Mesenchymal stem cell (in vitro differentiated cells and primary cell): ENCODE data around the gene CEP44.
"Not testable (repeated sequence)": the region's sequence is repeated elsewhere in the genome, so short reads cannot be mapped to it uniquely, and the experiment has no call there.

ENCODE experiments used
- DNase-seq: peaks from one replicate; pipeline ENCODE4 v3.0.0-alpha.2; 2013
- H2AFZ ChIP-seq: one replicate; pipeline ENCODE4 v1.6.1; 2013; ENCODE audit warnings: low read depth, mild to moderate bottlenecking, control low read depth, inconsistent platforms, low read length, moderate library complexity
- H2AK5ac ChIP-seq: 2 replicates; pipeline ENCODE4 v1.6.1; 2013; ENCODE audit warnings: low read length, moderate library complexity, mild to moderate bottlenecking, inconsistent platforms; ENCODE audit not compliant: severe bottlenecking
- H2BK120ac ChIP-seq: one replicate; pipeline ENCODE4 v1.6.1; 2013; ENCODE audit warnings: low read depth, mild to moderate bottlenecking, inconsistent platforms, low read length, moderate library complexity
- H2BK12ac ChIP-seq, 2 experiments: one replicate each; pipeline ENCODE4 v1.6.1; 2013; ENCODE audit warnings: inconsistent platforms in 2 of 2, low read length in 2 of 2, mild to moderate bottlenecking in 2 of 2, moderate library complexity in 2 of 2, control low read depth in 1 of 2
- H2BK15ac ChIP-seq: one replicate; pipeline ENCODE4 v1.6.1; 2013; ENCODE audit warnings: mild to moderate bottlenecking, low read depth, inconsistent platforms; ENCODE audit not compliant: poor library complexity, severe bottlenecking
- H2BK5ac ChIP-seq: 2 replicates; pipeline ENCODE4 v1.6.1; 2013; ENCODE audit warnings: low read depth, mild to moderate bottlenecking, low read length, control low read depth, inconsistent platforms; ENCODE audit not compliant: poor library complexity, severe bottlenecking
- H3K14ac ChIP-seq, 2 experiments: one replicate each; pipeline ENCODE4 v1.6.1; 2013; ENCODE audit warnings: inconsistent platforms in 2 of 2, low read length in 2 of 2, control low read depth in 1 of 2, mild to moderate bottlenecking in 1 of 2, moderate library complexity in 1 of 2
- H3K18ac ChIP-seq, 2 experiments: one replicate each; pipeline ENCODE4 v1.6.1; 2013; ENCODE audit warnings: inconsistent platforms in 2 of 2, low read length in 2 of 2, control low read depth in 1 of 2, low read depth in 1 of 2, mild to moderate bottlenecking in 1 of 2
- H3K23ac ChIP-seq, 2 experiments: one replicate each; pipeline ENCODE4 v1.6.1; 2013; ENCODE audit warnings: inconsistent platforms in 2 of 2, low read length in 2 of 2, mild to moderate bottlenecking in 2 of 2, moderate library complexity in 2 of 2, control low read depth in 1 of 2
- H3K27ac ChIP-seq: 2 replicates; pipeline ENCODE4 v1.5.1; 2013; ENCODE audit warnings: mild to moderate bottlenecking, moderate library complexity, low read length, control low read depth, inconsistent platforms; ENCODE audit not compliant: poor library complexity, severe bottlenecking
- H3K27me3 ChIP-seq, 2 experiments: 2 replicates each; pipeline versions ENCODE4 v1.6.1 to v1.7.0; 2013; ENCODE audit warnings: low read length in 2 of 2, mild to moderate bottlenecking in 2 of 2, moderate library complexity in 2 of 2, control low read depth in 1 of 2, inconsistent platforms in 1 of 2; ENCODE audit not compliant: control insufficient read depth in 1 of 2, insufficient read depth in 1 of 2
- H3K36me3 ChIP-seq, 2 experiments: 2 replicates each; pipeline versions ENCODE4 v1.6.1 to v1.7.0; 2013; ENCODE audit warnings: low read length in 2 of 2, control low read depth in 1 of 2, inconsistent platforms in 1 of 2, low read depth in 1 of 2, mild to moderate bottlenecking in 1 of 2; ENCODE audit not compliant: insufficient read depth in 2 of 2, control insufficient read depth in 1 of 2
- H3K4ac ChIP-seq, 2 experiments: one replicate each; pipeline ENCODE4 v1.6.1; 2013; ENCODE audit warnings: inconsistent platforms in 2 of 2, low read length in 2 of 2, mild to moderate bottlenecking in 2 of 2, moderate library complexity in 2 of 2, control low read depth in 1 of 2, low read depth in 1 of 2
- H3K4me1 ChIP-seq: 2 replicates; pipeline ENCODE4 v1.6.1; 2013; ENCODE audit warnings: low read depth, low read length, control low read depth; ENCODE audit not compliant: control insufficient read depth, insufficient read depth
- H3K4me2 ChIP-seq: 2 replicates; pipeline ENCODE4 v1.6.1; 2013; ENCODE audit warnings: low read length, mild to moderate bottlenecking, inconsistent platforms; ENCODE audit not compliant: poor library complexity, severe bottlenecking
- H3K4me3 ChIP-seq, 2 experiments: 2 replicates each; pipeline versions ENCODE4 v1.5.1 to v1.7.0; 2013; ENCODE audit warnings: low read length in 2 of 2, mild to moderate bottlenecking in 2 of 2, control low read depth in 1 of 2, low read depth in 1 of 2; ENCODE audit not compliant: insufficient read depth in 1 of 2
- H3K79me1 ChIP-seq: replicated peaks from 2 replicates; pipeline ENCODE4 v1.6.1; 2013; ENCODE audit warnings: mild to moderate bottlenecking, control low read depth, low read length, inconsistent platforms; ENCODE audit not compliant: poor library complexity, severe bottlenecking
- H3K9ac ChIP-seq: 2 replicates; pipeline ENCODE4 v1.7.0; 2013; ENCODE audit warnings: mild to moderate bottlenecking, low read length, moderate library complexity
- H3K9me3 ChIP-seq: 2 replicates; pipeline ENCODE4 v1.7.0; 2013; ENCODE audit warnings: mild to moderate bottlenecking, low read length; ENCODE audit not compliant: control insufficient read depth
- H4K8ac ChIP-seq: one replicate; pipeline ENCODE4 v1.6.1; 2013; ENCODE audit warnings: inconsistent platforms, mild to moderate bottlenecking, low read length, moderate library complexity
- H4K91ac ChIP-seq: one replicate; pipeline ENCODE4 v1.6.1; 2013; ENCODE audit warnings: mild to moderate bottlenecking, low read length, inconsistent platforms
- WGBS: methylation state at CpG from one replicate; pipeline ENCODE4 v1.1.7; 2013; ENCODE audit warnings: mixed read lengths; 5-methylcytosine and 5-hydroxymethylcytosine counted together

CEP44 gene

GRCh38 chr4:174358410-174358809 lies 74.7 kb downstream of the CEP44 start:
- Histone ChIP-seq H3K14ac (no peak overlapping the region), H2AK5ac (no peak overlapping the region), H3K18ac (no peak overlapping the region), H3K9ac (no peak overlapping the region), H3K36me3 (no peaks in the 10 kb centered on the region), H3K23ac (no peak overlapping the region), H4K91ac (no peak overlapping the region), H3K4ac (no peak overlapping the region), H2BK5ac (no peak overlapping the region), H3K4me1 (peaks cover 2% of the 10 kb centered on the region), H3K27ac (no peak overlapping the region), H2BK12ac (no peak overlapping the region), H4K8ac (peak overlapping the region; percentile 75), H3K79me1 (no peaks in the 10 kb centered on the region), H2AFZ (no peak overlapping the region), H3K4me3 (no peak overlapping the region), H3K4me2 (no peak overlapping the region), H3K27me3 (no peaks in the 10 kb centered on the region), H3K9me3 (no peaks in the 10 kb centered on the region), H2BK120ac (no peak overlapping the region), H2BK15ac (no peak overlapping the region)
- no peak for DNase-seq
- 77% methylated on average over 1 of the region's 1 CpG for WGBS

- Histone ChIP-seq H4K8ac (no peak overlapping the region), H3K4me3 (no peak overlapping the region), H3K27ac (no peak overlapping the region), H3K4ac (no peak overlapping the region), H2BK120ac (no peak overlapping the region), H4K91ac (no peak overlapping the region), H3K4me1 (peaks cover 2% of the 10 kb centered on the region), H3K9me3 (no peaks in the 10 kb centered on the region), H3K23ac (no peak overlapping the region), H2BK15ac (no peak overlapping the region), H3K18ac (no peak overlapping the region), H3K27me3 (no peaks in the 10 kb centered on the region), H2BK12ac (no peak overlapping the region), H3K14ac (no peak overlapping the region), H2BK5ac (no peak overlapping the region), H3K9ac (no peak overlapping the region), H2AFZ (no peak overlapping the region), H3K79me1 (no peaks in the 10 kb centered on the region), H3K36me3 (no peaks in the 10 kb centered on the region), H3K4me2 (no peak overlapping the region), H2AK5ac (no peak overlapping the region)
- DNase-seq: peak; percentile 69
- no CpG with 5 or more reads among the region's 1 CpG for WGBS
These were observed 75.1 kb downstream of the CEP44 start for GRCh38 chr4:174358829-174359228.

GRCh38 chr4:174362340-174362739 lies 78.6 kb downstream of the CEP44 start:
- Histone ChIP-seq H4K91ac (no peak overlapping the region), H3K14ac (no peak overlapping the region)
- 100% methylated on average over 1 of the region's 2 CpGs for WGBS

GRCh38 chr4:174363782-174364181 lies 80.1 kb downstream of the CEP44 start:
- not testable (repeated sequence) for H2BK15ac ChIP-seq, H3K4me1 ChIP-seq, H3K36me3 ChIP-seq, H3K4me3 ChIP-seq, H3K14ac ChIP-seq, H2AK5ac ChIP-seq, H4K91ac ChIP-seq, H3K27me3 ChIP-seq, H3K4me2 ChIP-seq, H2AFZ ChIP-seq, H3K9ac ChIP-seq, H3K18ac ChIP-seq, H3K4ac ChIP-seq, H3K9me3 ChIP-seq, H3K27ac ChIP-seq, H2BK5ac ChIP-seq, H2BK120ac ChIP-seq, H2BK12ac ChIP-seq, H4K8ac ChIP-seq, H3K23ac ChIP-seq, H3K79me1 ChIP-seq, DNase-seq
- 29% methylated on average over 1 of the region's 1 CpG for WGBS

More at GRCh38 chr4:174362340-174362739, 78.6 kb downstream of the CEP44 start:
- Histone ChIP-seq H3K23ac (no peak overlapping the region), H3K79me1 (no peaks in the 10 kb centered on the region), H3K4me2 (no peak overlapping the region), H3K27me3 (no peaks in the 10 kb centered on the region), H3K4me3 (no peak overlapping the region), H2BK5ac (no peak overlapping the region), H3K27ac (no peak overlapping the region), H3K9me3 (no peaks in the 10 kb centered on the region), H3K4me1 (peaks cover 2% of the 10 kb centered on the region), H2AK5ac (no peak overlapping the region), H2BK120ac (no peak overlapping the region), H3K4ac (no peak overlapping the region), H2BK15ac (no peak overlapping the region), H3K36me3 (no peaks in the 10 kb centered on the region), H3K18ac (no peak overlapping the region), H3K9ac (no peak overlapping the region), H2BK12ac (no peak overlapping the region), H4K8ac (no peak overlapping the region), H2AFZ (no peak overlapping the region)
- no peak for DNase-seq
